H7 (cell line): Measurements from ENCODE around the gene ACOXL. TPM values are rescaled to one million over a fixed set of nuclear protein-coding genes. Genes with fewer than 3 reads are reported as not detected.

Experiments
- DNase-seq: peaks from one replicate; pipeline ENCODE4 v3.0.0; 2012
- H3K27me3 ChIP-seq: 2 replicates; pipeline ENCODE4 v1.6.0; 2011; ENCODE audit warnings: mild to moderate bottlenecking, low read length; ENCODE audit not compliant: control insufficient read depth, insufficient read depth
- H3K36me3 ChIP-seq: replicated peaks from 2 replicates; pipeline ENCODE4 v1.5.1; 2011; ENCODE audit warnings: low read length; ENCODE audit not compliant: control insufficient read depth, insufficient read depth
- H3K4me3 ChIP-seq: 2 replicates; pipeline ENCODE4 v1.5.1; 2011; ENCODE audit warnings: low read depth, mild to moderate bottlenecking, control low read depth, low read length, moderate library complexity; ENCODE audit not compliant: insufficient read depth
- total RNA-seq: library from RNA; depleted of rRNA; stranded (reverse); fragments of >200 nt; shearing (Covaris generic); gene quantifications from 2 replicates; pipeline ENCODE4 v1.2.3, GENCODE V29; 2014

The ACOXL gene
- total RNA-seq, 1 experiment from 2014 or later = 2.7 TPM

- H3K27me3 ChIP-seq = peaks cover 47% of the 10 kb centered on the region
- H3K4me3 ChIP-seq = peak within 1 kb of the TSS; percentile 79
- DNase-seq = peak; percentile 97
- peaks cover 11% of the 10 kb centered on the region for H3K36me3 ChIP-seq
These were observed 388.1 kb downstream of the ACOXL start, which contains the start of gene BCL2L11 for GRCh38 chr2:111120253-111121027. TSS of gene BCL2L11 (plus strand) at chr2:111120914. CDS start at chr2:111123746, 2,832 bp downstream.

- DNase-seq = peak; percentile 72
- Histone ChIP-seq H3K4me3 (peak overlapping the region; percentile 79), H3K36me3 (peaks cover 13% of the 10 kb centered on the region), H3K27me3 (peaks cover 47% of the 10 kb centered on the region)
These were observed 388.9 kb downstream of the ACOXL start for GRCh38 chr2:111121028-111121827.

- peak overlapping the region; percentile 79 for H3K4me3 ChIP-seq
- peaks cover 13% of the 10 kb centered on the region for H3K36me3 ChIP-seq
- peak; percentile 96 for DNase-seq
- peaks cover 45% of the 10 kb centered on the region for H3K27me3 ChIP-seq
These were observed 389.7 kb downstream of the ACOXL start for GRCh38 chr2:111121828-111122630.

DNA sequence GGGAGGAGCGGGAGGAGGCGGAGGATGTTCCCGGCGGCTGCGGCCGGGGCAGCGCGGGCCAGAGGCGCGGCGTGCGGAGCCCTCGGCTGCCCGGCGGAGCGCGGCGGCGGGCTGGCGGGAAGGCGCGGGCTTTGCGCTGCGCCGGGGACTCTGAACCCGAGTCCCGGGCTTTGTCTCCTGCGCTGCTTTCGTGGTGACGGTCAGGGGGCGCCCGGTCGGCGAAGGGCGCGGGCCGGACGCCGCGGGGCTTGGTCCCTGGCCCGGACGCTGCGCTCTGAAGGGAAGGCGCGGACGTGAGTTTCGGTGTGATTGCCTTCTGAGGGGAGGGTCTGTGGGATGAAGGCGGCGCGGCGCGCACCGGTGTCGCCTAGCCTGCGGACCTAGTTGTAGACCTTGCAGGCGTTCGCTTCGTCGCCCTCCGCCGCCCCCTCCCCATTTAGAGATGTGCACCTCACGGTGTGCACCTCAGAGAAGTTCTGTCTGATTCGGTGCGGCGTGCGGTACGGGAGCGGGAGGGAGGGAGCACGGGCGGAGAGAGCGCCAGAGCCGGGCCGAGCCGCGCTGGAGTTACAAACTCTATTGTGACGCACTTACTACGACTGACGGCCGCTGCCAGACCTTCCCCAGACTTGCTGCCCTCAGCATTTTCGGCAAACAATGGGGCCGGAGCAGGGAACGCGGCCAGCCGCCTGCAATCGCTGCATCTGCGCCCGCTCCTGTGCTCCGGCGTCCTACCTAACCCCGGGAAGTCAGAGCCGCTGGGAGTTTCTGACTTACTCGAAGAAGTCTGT, 390.5 kb downstream of the ACOXL start:
- Histone ChIP-seq H3K36me3 (peaks cover 16% of the 10 kb centered on the region), H3K4me3 (peak overlapping the region; percentile 96), H3K27me3 (peaks cover 37% of the 10 kb centered on the region)
- DNase-seq = peak; percentile 84

DNA sequence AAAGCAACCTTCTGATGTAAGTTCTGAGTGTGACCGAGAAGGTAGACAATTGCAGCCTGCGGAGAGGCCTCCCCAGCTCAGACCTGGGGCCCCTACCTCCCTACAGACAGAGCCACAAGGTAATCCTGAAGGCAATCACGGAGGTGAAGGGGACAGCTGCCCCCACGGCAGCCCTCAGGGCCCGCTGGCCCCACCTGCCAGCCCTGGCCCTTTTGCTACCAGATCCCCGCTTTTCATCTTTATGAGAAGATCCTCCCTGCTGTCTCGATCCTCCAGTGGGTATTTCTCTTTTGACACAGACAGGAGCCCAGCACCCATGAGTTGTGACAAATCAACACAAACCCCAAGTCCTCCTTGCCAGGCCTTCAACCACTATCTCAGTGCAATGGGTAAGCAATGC, 391.4 kb downstream of the ACOXL start:
- DNase-seq = peak; percentile 25
- no peak overlapping the region for H3K4me3 ChIP-seq
- H3K36me3 ChIP-seq = peaks cover 16% of the 10 kb centered on the region

GRCh38 chr2:111126581-111126980, 394.2 kb downstream of the ACOXL start:
- H3K36me3 ChIP-seq = peaks cover 20% of the 10 kb centered on the region
- peaks cover 6% of the 10 kb centered on the region for H3K27me3 ChIP-seq
- DNase-seq = no peak
- H3K4me3 ChIP-seq = no peak overlapping the region

More for the DNA sequence above, 391.4 kb downstream of the ACOXL start:
- H3K27me3 ChIP-seq = peaks cover 28% of the 10 kb centered on the region

GRCh38 chr2:111127351-111127750, 395.0 kb downstream of the ACOXL start:
- DNase-seq = no peak
- peaks cover 23% of the 10 kb centered on the region for H3K36me3 ChIP-seq
- no peaks in the 10 kb centered on the region for H3K27me3 ChIP-seq
- no peak overlapping the region for H3K4me3 ChIP-seq

- no peak overlapping the region for H3K4me3 ChIP-seq
- peaks cover 23% of the 10 kb centered on the region for H3K36me3 ChIP-seq
- no peak for DNase-seq
- no peaks in the 10 kb centered on the region for H3K27me3 ChIP-seq
These were observed 395.7 kb downstream of the ACOXL start for GRCh38 chr2:111128096-111128495.

- peaks cover 13% of the 10 kb centered on the region for H3K36me3 ChIP-seq
- no peak for DNase-seq
- H3K4me3 ChIP-seq = no peak overlapping the region
- no peaks in the 10 kb centered on the region for H3K27me3 ChIP-seq
These were observed 401.2 kb downstream of the ACOXL start for GRCh38 chr2:111133603-111134002.

DNA sequence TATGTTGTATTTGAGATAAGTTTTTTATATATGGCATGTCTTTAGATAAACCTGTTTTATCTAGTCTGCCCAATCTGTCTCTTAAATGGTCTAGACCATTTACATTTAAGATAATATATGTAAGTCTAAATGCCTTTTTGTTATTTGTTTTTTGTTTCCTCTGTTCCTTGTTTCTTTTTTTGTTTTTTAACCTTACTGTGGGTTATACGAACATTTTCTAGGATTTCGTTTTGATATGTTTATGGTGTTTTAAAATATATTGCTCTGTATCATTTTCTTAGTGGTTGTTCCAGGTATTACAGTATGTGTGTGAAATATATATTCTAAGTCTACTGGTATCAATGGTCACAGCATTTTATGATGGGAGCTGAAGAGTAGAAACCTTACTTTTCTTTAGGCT, 401.7 kb downstream of the ACOXL start:
- Histone ChIP-seq H3K36me3 (peaks cover 13% of the 10 kb centered on the region), H3K27me3 (no peaks in the 10 kb centered on the region), H3K4me3 (no peak overlapping the region)
- no peak for DNase-seq

- Histone ChIP-seq H3K27me3 (no peaks in the 10 kb centered on the region), H3K36me3 (peaks cover 15% of the 10 kb centered on the region), H3K4me3 (no peak overlapping the region)
- DNase-seq = no peak
These were observed 403.0 kb downstream of the ACOXL start for GRCh38 chr2:111135237-111135909.

- DNase-seq = peak; percentile 69
- H3K27me3 ChIP-seq = no peaks in the 10 kb centered on the region
- peaks cover 16% of the 10 kb centered on the region for H3K36me3 ChIP-seq
- no peak overlapping the region for H3K4me3 ChIP-seq
These were observed 403.5 kb downstream of the ACOXL start for GRCh38 chr2:111135910-111136297.

DNA sequence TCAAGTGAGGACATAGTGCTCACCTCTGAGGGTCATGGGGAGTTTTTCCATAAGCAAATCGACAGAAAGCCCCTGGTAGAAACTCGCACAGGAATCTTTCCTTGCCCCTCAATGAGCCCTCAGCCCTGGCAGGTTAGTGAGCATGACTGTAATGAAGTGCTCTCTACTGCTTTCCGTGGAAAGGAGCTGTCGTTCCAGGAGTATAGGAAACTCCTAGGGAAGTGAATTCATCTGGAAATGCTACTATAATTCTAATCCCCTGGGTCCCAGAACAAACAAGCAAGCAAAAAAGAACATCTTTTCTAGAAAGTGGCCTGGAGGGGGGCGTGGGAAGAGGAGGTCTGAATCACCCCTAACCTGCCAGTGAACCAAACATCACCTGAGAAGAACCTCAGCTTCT, 406.5 kb downstream of the ACOXL start:
- Histone ChIP-seq H3K36me3 (peaks cover 17% of the 10 kb centered on the region), H3K27me3 (no peaks in the 10 kb centered on the region), H3K4me3 (no peak overlapping the region)
- DNase-seq = no peak
